G401.6 (cell line): ENCODE measurements around the gene FCHSD2.
"Not testable (repeated sequence)": the region's sequence is repeated elsewhere in the genome, so short reads cannot be mapped to it uniquely, and the experiment has no call there.

ENCODE experiments used
- FAIRE-seq: peaks from 2 replicates; lab custom pipeline; 2012; peaks lifted over from hg19 to GRCh38; lab: Jason Lieb, UNC

FCHSD2 gene

DNA sequence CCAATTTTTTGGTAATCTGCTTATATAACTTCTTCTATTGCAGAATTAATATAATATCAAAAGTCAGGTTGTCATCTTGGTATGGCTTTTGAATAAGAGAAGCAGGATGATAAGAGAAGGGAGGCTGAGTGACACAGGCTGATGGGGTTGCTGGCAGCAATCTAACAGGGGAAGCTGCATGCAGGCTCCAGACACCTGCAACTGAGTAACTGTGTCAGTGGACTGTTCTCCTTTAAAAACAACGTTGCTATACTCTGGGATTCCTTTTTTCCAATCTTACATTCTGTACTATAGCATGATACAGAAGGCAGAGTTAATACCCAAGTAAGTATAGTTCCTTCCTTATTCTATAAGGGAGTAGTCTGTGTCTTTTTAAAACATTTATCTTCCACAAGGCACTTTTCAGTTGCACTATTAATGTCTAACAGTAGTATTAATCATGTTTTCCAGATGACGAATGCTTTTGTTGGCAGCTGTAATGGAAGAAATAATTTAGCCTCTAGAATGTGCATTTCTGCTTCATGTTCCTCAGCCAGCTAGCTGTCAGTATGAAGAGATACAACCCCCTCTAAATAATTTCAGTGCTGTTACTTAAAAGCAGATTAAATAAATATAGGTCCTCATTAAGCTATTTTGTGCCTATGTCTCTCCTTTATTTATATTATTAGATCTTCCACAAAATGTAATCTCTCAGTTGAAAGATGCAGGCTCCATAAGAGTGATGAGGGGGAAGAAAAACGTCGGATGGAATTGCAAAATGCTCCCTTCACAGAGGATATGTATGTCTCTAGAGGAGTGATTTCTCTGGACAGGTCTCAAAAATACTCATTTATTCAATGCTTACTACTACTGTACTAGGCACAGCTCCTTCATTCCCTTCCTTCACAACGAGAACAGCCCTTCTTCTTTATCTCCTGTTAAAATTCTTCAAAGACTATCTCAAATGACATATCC lies 277.1 kb downstream of the FCHSD2 start:
- no peak for FAIRE-seq

DNA sequence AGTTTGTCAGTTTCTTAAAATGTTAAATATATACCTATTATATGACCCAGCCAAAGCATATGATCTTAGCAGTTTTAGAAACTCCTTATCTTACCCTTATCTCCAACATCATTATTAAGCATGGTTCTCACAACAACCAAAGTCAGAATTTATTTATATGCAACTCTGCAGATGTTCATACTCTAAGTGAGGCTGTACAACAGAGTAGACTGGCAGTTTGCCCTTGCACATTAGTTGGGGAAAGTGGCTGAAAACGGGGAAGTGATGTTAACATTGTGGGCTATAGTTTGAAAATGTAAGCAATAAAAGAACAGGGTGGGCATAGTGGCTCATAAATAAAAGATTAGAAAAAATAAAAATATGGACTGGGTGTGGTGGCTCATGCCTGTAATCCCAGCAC lies 278.2 kb downstream of the FCHSD2 start:
- no peak for FAIRE-seq

DNA sequence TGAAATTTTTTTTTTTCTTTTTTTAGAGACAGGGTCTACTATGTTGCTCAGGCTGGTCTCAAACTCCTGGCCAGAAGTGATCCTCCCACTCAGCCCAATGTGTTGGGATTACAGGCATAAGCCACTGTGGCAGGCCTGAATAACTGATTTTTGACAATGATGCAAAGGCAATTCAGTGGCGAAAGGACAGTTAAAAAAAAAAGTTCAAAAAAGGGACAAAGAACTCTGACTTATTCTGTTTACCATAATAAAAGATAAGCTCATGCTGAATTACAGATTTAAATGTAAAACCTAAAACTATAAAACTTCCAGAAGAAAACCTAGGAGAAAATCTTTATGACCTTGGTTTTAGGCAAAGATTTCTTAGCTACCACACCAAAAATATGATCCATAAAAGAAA lies 279.0 kb downstream of the FCHSD2 start:
- FAIRE-seq: no peak

DNA sequence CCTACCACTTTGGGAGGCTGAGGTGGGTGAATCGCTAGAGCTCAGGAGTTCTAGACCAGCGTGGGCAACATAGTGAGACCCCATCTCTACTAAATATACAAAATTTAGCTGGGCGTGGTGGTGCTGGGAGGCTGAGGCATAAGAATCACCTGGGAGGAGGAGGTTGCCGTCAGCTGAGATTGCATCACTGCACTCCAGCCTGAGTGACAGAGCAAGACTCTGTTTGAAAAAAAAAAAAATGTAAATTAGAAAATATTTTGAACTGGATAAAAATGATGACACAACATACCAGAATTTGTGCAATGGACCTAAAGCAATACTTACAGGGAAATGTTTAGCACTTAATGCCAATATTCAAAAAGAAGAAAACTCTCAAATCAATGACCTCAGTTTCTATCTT lies 281.5 kb downstream of the FCHSD2 start:
- no peak for FAIRE-seq

DNA sequence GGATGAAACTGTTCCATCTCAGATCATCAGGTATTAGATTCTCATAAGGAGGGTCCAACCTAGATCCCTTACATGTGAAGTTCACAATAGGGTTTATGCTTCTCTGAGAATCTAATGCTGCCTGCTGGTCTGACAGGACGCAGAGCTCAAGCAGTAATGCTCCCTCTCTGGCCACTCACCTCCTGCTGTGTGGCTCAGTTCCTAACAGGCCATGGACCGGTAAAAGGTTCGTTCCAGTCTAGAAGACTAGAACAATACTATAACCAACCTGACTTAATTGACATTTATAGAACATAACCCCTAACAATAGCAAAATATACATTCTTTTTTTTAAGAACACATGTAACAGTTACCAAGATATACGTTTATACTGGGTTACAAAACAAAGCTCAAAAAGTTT lies 282.1 kb downstream of the FCHSD2 start:
- no peak for FAIRE-seq

DNA sequence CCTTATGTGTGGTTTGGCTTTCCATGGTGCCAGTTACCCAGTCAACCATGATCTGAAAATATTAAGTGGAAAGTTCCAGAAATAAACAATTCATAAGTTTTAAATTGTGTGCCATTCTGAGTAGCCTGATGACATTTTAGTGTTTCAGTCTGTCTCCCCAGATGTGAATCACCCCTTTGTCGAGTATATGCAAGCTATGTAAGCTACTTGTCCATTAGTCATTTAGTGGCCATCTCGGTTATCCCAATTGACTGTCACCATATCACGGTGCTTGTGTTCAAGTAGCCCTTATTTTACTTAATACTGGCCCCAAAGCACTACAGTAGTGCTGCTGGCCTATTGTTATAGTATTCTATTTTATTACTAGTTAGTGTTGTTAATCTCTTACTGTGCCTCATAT lies 283.0 kb downstream of the FCHSD2 start:
- no peak for FAIRE-seq

DNA sequence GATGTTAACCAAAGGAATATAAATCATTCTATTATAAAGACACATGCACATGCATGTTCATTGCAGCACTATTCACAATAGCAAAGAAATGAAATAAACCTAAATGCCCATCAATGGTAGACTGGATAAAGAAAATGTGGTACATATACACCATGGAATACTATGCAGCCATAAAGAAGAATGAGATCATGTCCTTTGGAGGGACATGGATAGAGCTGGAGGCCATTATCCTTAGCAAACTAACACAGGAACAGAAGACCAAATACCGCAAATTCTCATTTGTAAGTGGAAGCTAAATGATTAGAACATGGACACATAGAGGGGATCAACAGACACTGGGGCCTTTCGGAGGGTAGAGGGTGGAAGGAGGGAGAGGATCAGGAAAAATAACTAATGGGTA lies 283.9 kb downstream of the FCHSD2 start:
- not testable (repeated sequence) for FAIRE-seq

DNA sequence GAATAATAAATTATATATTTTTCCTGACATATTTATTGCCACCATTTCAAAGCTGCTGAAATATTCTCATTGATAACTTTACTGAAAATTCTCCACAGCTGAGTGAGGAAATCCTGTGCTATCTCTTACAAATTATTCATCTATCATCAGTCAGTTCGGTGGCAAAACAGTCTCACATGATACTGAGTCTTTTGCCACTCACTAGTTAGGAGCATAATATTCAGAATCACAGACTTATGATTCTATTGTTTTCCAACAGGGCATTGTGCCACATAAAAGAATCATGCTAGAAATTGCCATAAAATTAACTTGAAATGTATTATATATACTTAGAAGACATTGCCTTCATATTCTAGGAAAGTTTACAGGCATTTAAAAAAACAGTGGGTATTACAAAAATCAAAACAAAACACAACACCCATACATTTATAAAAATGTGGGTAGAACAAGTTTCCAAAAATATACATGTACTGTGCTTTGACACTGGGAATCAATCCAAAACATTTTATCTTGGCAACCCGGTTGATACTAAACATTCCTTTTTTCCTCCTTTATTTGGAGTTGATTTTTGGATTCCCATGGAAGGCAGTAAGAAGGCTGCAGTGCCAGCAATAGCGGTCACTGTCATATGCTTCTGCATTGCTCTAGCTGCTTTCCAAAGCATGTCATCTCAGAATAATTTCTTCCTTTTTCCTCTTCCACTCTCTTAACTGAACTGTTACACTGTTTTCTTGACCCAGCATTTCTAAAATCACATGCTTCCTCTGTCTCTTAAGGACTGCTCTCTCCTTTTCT lies 285.4 kb downstream of the FCHSD2 start:
- FAIRE-seq: no peak

DNA sequence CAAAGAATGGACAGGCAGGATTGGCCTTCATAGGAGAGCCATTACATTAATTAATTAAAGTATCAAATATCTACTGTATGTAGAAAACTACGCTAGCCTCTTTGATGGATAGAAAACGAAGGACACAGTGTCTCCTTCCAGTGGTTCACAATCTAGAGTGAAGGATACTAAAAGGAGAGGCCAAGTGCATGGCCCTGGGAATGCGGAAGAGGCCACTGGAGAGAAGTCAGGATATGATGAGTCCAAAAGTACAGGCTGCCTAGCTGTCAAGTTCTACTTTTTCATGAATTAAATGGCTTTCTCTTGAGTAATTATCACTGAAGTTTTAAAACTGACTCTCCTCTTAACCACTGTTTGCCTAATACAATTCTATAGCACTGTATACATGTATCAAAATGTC lies 286.1 kb downstream of the FCHSD2 start:
- FAIRE-seq: no peak

DNA sequence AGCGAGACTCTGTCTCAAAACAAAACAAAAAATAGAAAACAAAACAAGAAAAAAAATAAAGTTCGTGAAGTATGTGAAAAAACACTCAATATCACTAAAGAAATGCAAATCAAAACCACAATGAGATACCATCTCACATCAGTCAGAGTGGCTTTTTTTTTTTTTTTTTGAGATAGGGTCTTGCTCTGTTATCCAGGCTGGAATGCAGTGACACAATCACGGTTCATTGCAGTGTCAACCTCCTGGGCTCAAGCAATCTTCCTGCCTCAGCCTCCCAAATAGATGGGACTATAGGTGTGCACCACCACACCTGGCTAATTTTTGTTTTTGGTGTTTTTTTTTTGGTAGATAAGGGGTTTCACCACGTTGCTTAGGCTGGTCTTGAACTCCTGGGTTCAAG lies 290.4 kb downstream of the FCHSD2 start:
- FAIRE-seq: no peak

DNA sequence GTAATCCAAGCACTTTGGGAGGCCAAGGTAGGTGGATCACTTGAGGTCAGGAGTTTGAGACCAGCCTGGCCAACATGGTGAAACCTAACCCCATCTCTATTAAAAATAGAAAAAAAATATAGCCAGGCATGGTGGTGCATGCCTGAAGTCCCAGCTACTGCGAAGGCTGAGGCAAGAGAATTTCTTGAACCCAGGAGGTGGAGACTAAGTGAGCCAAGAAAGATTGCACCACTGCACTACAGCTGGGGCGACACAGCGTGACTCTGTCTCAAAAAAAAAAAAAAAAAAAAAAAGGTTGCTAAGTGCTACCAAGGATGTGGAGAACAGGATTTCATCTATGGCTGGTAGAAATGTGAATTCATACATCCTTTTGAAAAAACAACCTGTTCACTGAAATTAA lies 291.3 kb downstream of the FCHSD2 start:
- FAIRE-seq: no peak

DNA sequence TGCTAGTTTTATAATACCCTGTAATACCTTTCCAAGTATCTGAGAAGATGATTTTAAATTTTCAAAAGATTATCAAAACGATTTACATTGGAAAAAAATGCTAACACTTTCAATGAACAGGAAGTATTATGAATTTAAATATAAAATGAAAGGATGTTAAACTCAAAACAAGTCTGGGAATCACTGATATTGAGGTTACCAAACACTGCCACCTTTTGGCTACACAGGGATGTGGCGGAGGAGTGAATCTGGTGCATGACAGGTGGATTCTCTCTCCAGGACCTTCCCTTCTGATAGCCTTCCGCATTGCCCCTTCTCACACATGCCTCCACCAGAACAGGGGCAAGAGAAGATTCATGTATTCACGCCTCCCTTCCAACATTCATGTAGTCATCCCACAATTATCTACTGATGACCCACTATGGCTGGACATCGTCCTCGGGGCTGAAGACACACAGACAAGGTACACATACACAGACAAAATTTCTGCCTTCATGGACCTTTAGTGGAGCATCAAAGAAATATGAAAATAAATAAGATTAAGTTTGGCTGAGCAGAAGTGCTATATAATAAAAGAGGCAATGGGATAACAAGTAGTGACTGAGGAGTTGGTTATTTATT lies 293.2 kb downstream of the FCHSD2 start:
- peak; percentile 63 for FAIRE-seq

DNA sequence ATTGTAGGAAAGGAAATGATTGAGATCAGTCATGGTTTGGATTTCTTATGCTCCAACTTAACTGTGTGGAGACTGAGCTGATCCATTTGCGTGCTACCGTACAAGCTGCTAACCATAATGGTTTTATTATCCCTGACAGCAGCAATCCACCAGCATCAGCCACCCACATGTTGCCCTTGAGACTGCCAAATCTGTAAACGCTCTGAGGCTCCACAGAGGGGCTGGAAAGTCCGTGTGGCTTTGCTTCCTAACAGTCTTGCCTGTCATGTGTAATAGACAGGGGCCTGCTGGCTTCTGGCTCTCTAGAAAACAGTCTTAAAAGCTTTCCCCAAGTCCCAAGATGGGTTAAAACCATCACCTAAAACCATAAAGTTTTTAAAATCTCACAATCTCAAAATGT lies 297.8 kb downstream of the FCHSD2 start:
- FAIRE-seq: no peak

DNA sequence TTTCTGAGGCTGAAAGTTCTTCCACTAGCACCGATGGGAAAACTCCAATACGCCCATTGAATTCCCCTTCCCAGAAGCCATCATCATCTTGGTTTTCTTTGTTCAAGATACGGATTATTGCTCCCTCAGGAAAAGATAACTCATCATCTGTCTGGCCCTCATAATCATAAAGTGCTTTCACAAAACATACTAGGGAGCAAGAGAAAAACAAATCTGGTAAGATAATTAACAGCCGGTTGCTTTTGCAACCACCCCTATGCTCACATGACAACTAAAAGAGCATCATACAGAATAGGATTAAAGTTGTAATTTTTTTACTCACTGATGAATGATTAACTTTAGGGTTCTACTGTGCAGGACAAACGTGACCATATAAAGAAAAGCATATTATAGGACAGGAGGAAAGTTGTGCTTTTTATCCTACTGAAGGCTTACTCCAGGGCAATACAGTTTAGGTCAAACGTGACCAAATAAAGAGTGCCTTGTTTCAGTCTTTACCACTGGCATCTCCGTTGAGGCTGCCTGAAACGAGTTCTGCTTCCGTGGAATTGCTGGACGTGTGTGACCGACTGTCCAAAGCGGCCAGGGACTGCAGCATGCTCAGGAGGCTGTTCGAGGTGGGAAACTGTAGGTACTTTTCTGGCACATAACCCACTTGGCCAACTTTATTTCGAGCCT lies 299.3 kb downstream of the FCHSD2 start:
- FAIRE-seq: no peak

DNA sequence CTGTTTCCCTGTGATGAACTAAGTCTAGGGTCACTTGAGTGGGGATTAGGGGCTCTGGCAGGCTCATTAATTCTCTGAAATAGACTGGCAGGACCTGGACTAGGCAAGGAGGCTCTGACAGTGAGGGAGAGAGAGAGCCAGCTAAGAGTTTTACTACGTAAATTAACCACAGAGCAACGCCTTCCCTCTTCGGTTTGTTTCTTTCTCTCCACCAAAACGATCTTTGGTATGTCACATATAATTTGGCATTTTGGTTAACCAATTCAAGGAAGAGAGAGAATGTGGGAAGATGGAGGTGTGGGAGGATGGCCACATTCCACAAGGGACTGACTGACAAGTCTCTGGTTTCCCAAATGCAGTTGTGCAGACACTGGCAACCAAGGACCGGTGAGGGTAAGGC lies 300.0 kb downstream of the FCHSD2 start:
- no peak for FAIRE-seq

DNA sequence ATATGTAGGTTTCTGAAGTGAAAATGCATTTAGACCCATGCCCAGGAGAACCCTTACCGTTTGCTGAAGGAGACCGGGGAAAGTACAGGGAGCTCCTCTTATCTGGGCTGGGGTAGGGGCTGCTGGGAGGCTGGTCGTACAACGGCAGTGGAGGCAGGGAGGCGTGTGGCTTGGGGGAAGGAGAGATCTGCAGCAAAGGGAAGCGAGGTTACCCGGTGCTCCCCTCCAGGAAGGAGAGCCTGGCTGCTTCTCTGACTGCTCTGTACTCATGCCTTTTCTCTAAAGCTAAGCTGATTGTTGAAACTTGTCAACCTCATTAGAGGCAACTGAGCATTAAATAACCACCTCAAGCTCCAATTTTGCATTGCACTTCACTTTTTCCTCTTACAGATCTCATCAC lies 300.7 kb downstream of the FCHSD2 start:
- FAIRE-seq: no peak

DNA sequence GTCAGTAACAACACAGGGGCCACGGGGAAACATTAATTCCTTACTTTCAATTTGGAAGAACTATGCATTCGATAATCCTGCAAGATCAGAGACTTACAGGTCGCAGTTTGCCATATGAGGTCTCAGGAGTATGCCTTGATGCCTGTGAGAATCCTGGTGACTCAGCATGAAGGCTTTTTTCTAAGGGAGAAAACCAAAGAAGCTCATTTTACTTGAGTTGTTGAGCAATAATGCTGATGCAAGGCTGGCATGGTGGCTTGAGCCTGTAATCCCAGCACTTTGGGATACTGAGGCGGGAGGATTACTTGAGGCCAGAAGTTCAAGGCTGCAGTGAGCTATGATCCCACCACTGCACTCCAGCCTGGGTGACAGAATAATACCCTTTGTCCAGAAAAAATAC lies 301.3 kb downstream of the FCHSD2 start:
- FAIRE-seq: no peak

DNA sequence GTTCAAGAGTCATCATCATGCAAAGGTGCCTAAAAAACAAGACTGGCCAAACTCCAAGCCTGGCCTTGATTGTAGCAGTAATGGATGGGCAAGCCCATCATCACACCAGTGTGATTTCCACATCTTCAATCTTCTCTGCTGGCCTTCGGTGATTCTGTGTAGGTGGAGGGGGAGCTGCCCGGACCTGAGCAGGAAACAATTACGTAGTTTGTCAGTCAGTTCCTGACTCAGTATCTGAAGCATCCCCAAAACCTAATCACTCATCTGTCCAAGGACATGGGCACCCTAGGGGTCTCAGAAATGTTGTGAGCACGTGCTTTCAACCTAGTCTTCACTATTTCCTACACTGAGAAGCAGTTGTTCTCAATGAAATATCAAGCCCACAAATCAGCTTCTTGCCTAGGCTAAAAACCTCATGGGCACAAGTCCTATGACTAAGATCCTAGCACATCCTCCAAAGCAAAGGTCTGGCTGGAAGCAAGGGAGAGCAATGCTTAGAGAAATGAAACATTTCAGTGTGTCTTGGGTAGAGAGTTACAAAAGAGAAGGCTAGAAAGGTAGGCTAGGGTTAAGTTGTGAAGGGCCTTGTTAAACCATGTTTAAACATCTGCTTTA lies 303.3 kb downstream of the FCHSD2 start:
- FAIRE-seq: no peak

DNA sequence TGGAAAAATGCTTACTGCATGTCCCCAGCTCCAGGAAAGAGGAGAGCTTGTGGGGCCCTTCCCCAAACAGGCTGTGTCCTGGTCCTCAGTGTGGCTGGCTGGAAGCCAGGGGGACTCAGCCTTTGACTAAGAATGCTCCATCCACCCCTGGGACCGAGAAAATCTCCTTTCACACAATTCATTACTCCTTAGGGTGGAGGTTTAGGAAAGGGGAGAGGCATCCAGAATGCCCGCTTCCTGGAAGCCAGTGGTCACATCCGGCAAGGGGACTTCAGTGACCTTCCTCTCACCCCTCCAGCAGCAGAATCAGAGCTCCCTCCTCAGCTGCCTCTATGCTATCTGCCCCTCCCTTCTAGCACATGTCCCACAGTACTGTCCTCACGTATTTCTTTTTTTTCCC lies 306.0 kb downstream of the FCHSD2 start:
- FAIRE-seq: no peak

DNA sequence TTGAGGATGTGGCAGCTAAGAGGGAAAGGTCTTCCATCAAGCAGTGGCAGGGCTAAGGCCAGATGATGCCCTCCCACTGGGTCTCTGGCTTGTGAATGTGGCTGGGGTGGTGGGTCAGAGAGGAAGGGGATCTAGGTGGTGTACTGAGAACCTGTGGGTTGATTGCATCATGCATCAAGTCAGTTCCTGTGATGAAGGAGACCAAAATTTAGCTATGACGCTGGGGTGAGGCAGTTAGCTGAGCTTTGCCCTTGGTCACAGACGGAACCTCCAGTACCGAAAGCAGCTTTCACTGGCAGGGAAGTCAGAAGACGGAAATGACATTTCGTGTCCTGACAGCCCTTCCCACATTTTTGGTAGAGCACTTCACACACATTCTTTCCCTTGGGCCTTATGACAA lies 307.2 kb downstream of the FCHSD2 start:
- FAIRE-seq: no peak

DNA sequence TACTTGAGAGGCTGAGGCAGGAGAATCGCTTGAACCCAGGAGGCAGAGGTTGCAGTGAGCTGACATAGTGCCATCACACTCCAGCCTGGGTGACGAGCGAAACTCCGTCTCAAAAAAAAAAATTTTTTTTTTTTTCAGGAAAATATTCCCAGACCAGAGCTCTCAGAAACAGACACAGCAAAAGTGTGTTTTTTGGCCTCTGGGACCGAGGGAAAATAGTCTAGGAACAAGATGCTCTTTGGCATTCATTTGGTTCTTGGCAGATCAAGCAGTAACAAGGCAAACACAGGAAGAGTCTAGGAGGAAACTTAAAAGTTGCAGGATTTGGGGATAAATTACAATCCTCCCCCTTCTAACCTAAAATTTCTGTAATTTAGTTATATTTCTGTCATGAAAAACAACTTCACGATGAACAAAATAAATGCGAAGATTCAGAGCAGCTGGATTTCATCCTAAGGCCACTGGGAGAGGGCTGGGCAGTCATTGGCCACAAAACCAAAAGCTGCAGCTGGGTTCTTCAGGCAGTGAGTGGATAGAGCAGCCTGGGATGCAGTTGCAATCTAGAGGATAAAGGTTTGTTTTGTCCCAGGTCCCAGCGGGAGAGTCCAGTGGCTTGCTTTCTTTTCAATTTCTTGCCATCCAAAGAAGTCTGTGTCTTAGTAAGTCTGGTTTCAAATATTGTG lies 308.2 kb downstream of the FCHSD2 start:
- no peak for FAIRE-seq
